ENCODE data around the gene CALHM1.
"Not testable (repeated sequence)": the region's sequence is repeated elsewhere in the genome, so short reads cannot be mapped to it uniquely, and the experiment has no call there.

Gene CALHM1

GRCh38 chr10:103486635-103487409 lies 28.1 kb upstream of the CALHM1 start:
- DNase-seq: not testable (repeated sequence)

GRCh38 chr10:103481974-103482531 lies 23.4 kb upstream of the CALHM1 start:
- peak; percentile 64 for DNase-seq

GRCh38 chr10:103480521-103480920 lies 21.8 kb upstream of the CALHM1 start:
- DNase-seq: peak; percentile 41

- no peak for DNase-seq
Observed at GRCh38 chr10:103479135-103479534, 20.4 kb upstream of the CALHM1 start, which contains the start of gene CALHM3. Gene CALHM3, minus strand, starts transcription at chr10:103479240. Its CDS starts 208 bp downstream, at chr10:103479032.

GRCh38 chr10:103478671-103479070 lies 20.0 kb upstream of the CALHM1 start:
- no peak for DNase-seq

- DNase-seq: no peak
Observed at GRCh38 chr10:103476046-103476768, 17.5 kb upstream of the CALHM1 start.

- no peak for DNase-seq
Observed at GRCh38 chr10:103475437-103475836, 16.7 kb upstream of the CALHM1 start.

GRCh38 chr10:103474077-103474476 lies 15.4 kb upstream of the CALHM1 start:
- DNase-seq: no peak

- no peak for DNase-seq
Observed at GRCh38 chr10:103473261-103473671, 14.6 kb upstream of the CALHM1 start.

- DNase-seq: no peak
Observed at GRCh38 chr10:103472005-103472404, 13.3 kb upstream of the CALHM1 start.

- peak; percentile 41 for DNase-seq
Observed at GRCh38 chr10:103470761-103471653, 12.3 kb upstream of the CALHM1 start.

GRCh38 chr10:103469201-103469600 lies 10.5 kb upstream of the CALHM1 start:
- DNase-seq: no peak

- no peak for DNase-seq
Observed at GRCh38 chr10:103467406-103467805, 8.7 kb upstream of the CALHM1 start.

GRCh38 chr10:103466734-103467133 lies 8.0 kb upstream of the CALHM1 start:
- DNase-seq: no peak

GRCh38 chr10:103465411-103466179 lies 6.9 kb upstream of the CALHM1 start:
- no peak for DNase-seq

- DNase-seq: peak; percentile 15
Observed at GRCh38 chr10:103463499-103463898, 4.8 kb upstream of the CALHM1 start.

- no peak for DNase-seq
Observed at GRCh38 chr10:103459615-103460014, 915 bp upstream of the CALHM1 start.

- no peak for DNase-seq
Observed at GRCh38 chr10:103457896-103458583, 660 bp downstream of the CALHM1 start.

GRCh38 chr10:103457176-103457712 lies 1.5 kb downstream of the CALHM1 start:
- no peak for DNase-seq

GRCh38 chr10:103456074-103456660 lies 2.5 kb downstream of the CALHM1 start:
- DNase-seq: no peak

- no peak for DNase-seq
Observed at GRCh38 chr10:103455235-103455634, 3.5 kb downstream of the CALHM1 start.
